ENCODE measurements around the gene UFD1. TPM values are rescaled to one million over a fixed set of nuclear protein-coding genes. Genes with fewer than 3 reads are reported as not detected.

Gene UFD1
- total and polyA plus RNA-seq, 8 donors: 3.8 to 86.6 (median 51.3) TPM

- Histone ChIP-seq H3K36me3 (no peaks in the 10 kb centered on the region), H3K4me1 (no peaks in the 10 kb centered on the region), H3K27me3 (no peaks in the 10 kb centered on the region), H3K27ac (no peak overlapping the region), H3K4me3 (no peak overlapping the region), H3K9me3 (no peaks in the 10 kb centered on the region)
- no peak for DNase-seq
- 90 to 99% (median 94%) methylated on average over 3 of the region's 3 CpGs for WGBS, 5 donors
- no peak for TF ChIP-seq EP300 (IDR thresholded peaks at IDR 0.05)
- no peak for TF ChIP-seq POLR2A (IDR thresholded peaks at IDR 0.05)
- no peak for TF ChIP-seq POLR2AphosphoS5 (IDR thresholded peaks at IDR 0.05)
- intact Hi-C loops (cut with DNase I; ENCODE audit: low total_unique reads): loop anchor here (5.0 kb wide), 1 partner anchor 136 kb away; no protein-coding TSS in a partner anchor
These were observed 17.3 kb upstream of the UFD1 start for GRCh38 chr22:19496324-19496630.

DNA sequence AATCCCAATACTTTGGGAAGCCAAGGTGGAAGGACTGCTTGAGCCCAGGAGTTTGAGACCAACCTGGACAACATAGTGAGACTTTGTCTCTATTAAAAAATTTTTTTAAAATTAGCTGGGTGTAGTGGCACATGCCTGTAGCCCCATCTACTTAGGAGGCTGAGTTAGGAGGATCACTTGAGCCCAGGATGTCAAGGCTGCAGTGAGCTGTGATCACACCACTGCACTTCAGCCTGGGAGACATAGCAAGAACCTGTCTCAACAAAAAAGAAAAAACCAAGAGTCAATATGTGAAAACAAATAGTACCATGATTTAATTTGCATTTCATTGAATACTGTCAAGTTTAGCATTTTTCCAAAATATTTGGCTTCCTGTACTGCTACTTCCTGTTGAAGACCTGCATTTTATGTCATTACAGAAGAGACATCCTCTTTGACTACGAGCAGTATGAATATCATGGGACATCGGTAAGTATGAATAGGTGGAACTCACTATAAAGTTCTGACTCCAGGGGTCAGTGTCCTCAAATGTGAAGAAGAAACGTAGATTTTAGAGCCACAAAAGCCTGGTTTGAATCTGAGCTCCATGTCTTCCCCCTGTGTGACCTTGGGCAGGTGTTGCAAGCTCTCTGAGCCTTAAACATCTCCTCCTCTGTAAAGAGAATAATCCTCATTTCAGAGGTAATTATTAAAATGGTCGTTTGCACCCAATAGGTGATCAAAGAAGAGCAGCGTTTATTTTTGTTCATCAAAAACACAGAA, 16.8 kb upstream of the UFD1 start:
- no peak for TF ChIP-seq EP300 (IDR thresholded peaks at IDR 0.05)
- TF ChIP-seq, protein P1, sequence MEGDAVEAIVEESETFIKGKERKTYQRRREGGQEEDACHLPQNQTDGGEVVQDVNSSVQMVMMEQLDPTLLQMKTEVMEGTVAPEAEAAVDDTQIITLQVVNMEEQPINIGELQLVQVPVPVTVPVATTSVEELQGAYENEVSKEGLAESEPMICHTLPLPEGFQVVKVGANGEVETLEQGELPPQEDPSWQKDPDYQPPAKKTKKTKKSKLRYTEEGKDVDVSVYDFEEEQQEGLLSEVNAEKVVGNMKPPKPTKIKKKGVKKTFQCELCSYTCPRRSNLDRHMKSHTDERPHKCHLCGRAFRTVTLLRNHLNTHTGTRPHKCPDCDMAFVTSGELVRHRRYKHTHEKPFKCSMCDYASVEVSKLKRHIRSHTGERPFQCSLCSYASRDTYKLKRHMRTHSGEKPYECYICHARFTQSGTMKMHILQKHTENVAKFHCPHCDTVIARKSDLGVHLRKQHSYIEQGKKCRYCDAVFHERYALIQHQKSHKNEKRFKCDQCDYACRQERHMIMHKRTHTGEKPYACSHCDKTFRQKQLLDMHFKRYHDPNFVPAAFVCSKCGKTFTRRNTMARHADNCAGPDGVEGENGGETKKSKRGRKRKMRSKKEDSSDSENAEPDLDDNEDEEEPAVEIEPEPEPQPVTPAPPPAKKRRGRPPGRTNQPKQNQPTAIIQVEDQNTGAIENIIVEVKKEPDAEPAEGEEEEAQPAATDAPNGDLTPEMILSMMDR (IDR thresholded peaks at IDR 0.05): peak in 2 of 7 experiments; percentile 14 to 33
- DNase-seq: peak in 1 of 2 donors; percentile 43
- H3K4me3 ChIP-seq: no peak overlapping the region
- no peaks in the 10 kb centered on the region for H3K27me3 ChIP-seq
- H3K36me3 ChIP-seq: no peaks in the 10 kb centered on the region
- 64 to 73% (median 68%) methylated on average over 5 of the region's 5 CpGs for WGBS, 5 donors
- H3K4me1 ChIP-seq: no peaks in the 10 kb centered on the region
- intact Hi-C loops (cut with DNase I; ENCODE audit: low total_unique reads): loop anchor here (5.0 kb wide), 1 partner anchor 137 kb away; no protein-coding TSS in a partner anchor
- no peaks in the 10 kb centered on the region for H3K9me3 ChIP-seq
- H3K27ac ChIP-seq: no peak overlapping the region

DNA sequence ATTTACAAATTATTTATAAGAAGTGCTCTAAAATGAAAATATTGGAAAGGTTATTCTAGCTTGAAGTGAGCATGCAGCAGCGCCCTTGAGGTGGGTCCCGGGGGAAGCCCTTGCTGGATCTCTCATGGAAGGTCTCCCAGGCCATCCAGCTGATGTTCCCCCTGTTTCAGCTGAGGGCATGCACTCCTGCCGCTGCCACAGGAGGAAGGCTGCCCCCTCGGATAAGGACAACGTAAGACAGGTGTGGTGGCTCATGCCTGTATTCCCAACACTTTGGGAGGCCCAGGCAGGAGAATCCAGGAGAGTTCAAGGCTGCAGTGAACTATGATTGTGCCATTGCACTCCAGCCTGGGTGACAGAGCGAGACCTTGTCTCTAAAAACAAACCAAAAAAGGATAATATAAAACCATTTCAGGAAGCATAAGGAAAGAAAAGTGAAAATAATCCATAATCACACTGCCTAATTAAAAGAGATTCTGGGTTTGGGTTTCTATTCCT, 15.7 kb upstream of the UFD1 start:
- Histone ChIP-seq H3K27ac (no peak overlapping the region), H3K9me3 (no peaks in the 10 kb centered on the region), H3K4me1 (no peaks in the 10 kb centered on the region), H3K27me3 (no peaks in the 10 kb centered on the region), H3K36me3 (no peaks in the 10 kb centered on the region), H3K4me3 (no peak overlapping the region)
- TF ChIP-seq POLR2A (IDR thresholded peaks at IDR 0.05) (no peak), EP300 (IDR thresholded peaks at IDR 0.05) (no peak), POLR2AphosphoS5 (IDR thresholded peaks at IDR 0.05) (no peak)
- TF ChIP-seq, protein P1 (IDR thresholded peaks at IDR 0.05): no peak
- 93 to 96% (median 94%) methylated on average over 6 of the region's 6 CpGs for WGBS, 5 donors
- DNase-seq: no peak
- intact Hi-C loops (cut with DNase I; ENCODE audit: low total_unique reads): loop anchor here (5.0 kb wide), 1 partner anchor 138 kb away; no protein-coding TSS in a partner anchor

DNA sequence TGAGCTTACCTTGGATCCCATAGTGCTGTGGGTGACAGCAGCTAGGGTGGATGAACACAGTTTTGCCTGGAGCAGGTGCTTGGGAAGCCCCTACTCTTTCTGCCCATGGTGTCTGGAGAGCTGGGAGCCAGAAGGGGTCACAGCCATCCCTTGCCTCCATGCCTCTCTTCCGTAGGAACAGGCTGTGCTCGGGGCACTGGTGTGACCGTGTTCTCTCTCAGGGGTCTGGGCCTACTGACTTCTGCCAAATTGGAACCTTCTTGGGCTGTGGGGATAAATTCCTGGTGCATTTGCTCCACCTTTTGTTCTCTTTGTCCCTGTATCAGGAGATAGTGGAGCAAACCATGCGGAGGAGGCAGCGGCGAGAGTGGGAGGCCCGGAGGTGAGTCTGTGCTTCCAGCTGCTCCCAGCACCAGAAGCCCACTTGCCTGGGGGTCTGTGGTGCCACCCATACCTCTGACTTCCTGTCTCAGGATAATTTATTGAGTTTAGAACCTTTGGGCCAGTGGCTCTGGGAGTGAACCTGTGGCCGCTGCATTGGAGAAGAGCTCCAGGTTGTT, 15.1 kb upstream of the UFD1 start:
- intact Hi-C loops (cut with DNase I; ENCODE audit: low total_unique reads): no loop called here
- H3K27me3 ChIP-seq: no peaks in the 10 kb centered on the region
- TF ChIP-seq, protein P1 (IDR thresholded peaks at IDR 0.05): no peak
- TF ChIP-seq POLR2AphosphoS5 (IDR thresholded peaks at IDR 0.05) (no peak), POLR2A (IDR thresholded peaks at IDR 0.05) (no peak), EP300 (IDR thresholded peaks at IDR 0.05) (no peak)
- 96 to 99% (median 99%) methylated on average over 8 of the region's 8 CpGs for WGBS, 5 donors
- H3K9me3 ChIP-seq: no peaks in the 10 kb centered on the region
- no peak overlapping the region for H3K27ac ChIP-seq
- no peaks in the 10 kb centered on the region for H3K36me3 ChIP-seq
- DNase-seq: no peak
- no peaks in the 10 kb centered on the region for H3K4me1 ChIP-seq
- no peak overlapping the region for H3K4me3 ChIP-seq
